Ascending aorta (tissue), 2 donors: ENCODE results near the gene RAPGEF4. TPM values are rescaled to one million over a fixed set of nuclear protein-coding genes. Genes with fewer than 3 reads are reported as not detected.

ENCODE experiments used
- DNase-seq, 2 donors: peaks; one replicate each; pipeline ENCODE4 v3.0.0-alpha.2; 2019; ENCODE audit warnings: low spot score in 2 of 2
- H3K27ac ChIP-seq, 2 donors: fragments of 200-600 bp; sonication (generic); one replicate each; pipeline ENCODE4 v1.5.1; 2016 to 2017; ENCODE audit warnings: mild to moderate bottlenecking in 1 of 2
- H3K27me3 ChIP-seq: fragments of 200-600 bp; sonication (generic); one replicate; pipeline ENCODE4 v1.5.1; 2017
- H3K36me3 ChIP-seq, 2 donors: fragments of 200-600 bp; sonication (generic); one replicate each; pipeline ENCODE4 v1.5.1; 2016
- H3K4me1 ChIP-seq, 2 donors: fragments of 200-600 bp; sonication (generic); one replicate each; pipeline ENCODE4 v1.5.1; 2016 to 2017; ENCODE audit warnings: mild to moderate bottlenecking in 1 of 2
- H3K4me3 ChIP-seq, 2 donors: fragments of 200-600 bp; sonication (generic); one replicate each; pipeline ENCODE4 v1.5.1; 2016 to 2017; ENCODE audit warnings: mild to moderate bottlenecking in 1 of 2
- H3K9me3 ChIP-seq, 2 donors: fragments of 200-600 bp; sonication (generic); one replicate each; pipeline ENCODE4 v1.5.1; 2016
- intact Hi-C: fragments of 100-400 bp; cut with DNase I; formaldehyde crosslinking; loops from one replicate; pipeline ENCODE4 v1.15.1; 2023
- total RNA-seq: library from RNA; depleted of rRNA; stranded (reverse); fragments of >200 nt; gene quantifications from one replicate; pipeline ENCODE4 v1.1.0, GENCODE V29; 2016
- TF ChIP-seq, protein P1 (sequence below), 3 experiments: fragments of 200-600 bp in 2 of 3; fragments of 450-650 bp in 1 of 3; sonication (generic) in 2 of 3; IDR thresholded peaks; one replicate each; pipeline ENCODE4 v1.5.1; 2016 to 2019; ENCODE audit warnings: antibody characterized with exemption in 3 of 3, mild to moderate bottlenecking in 1 of 3, moderate library complexity in 1 of 3

RAPGEF4 gene
- total RNA-seq, 1 donor from 2014 or later = 79.9 TPM

DNA sequence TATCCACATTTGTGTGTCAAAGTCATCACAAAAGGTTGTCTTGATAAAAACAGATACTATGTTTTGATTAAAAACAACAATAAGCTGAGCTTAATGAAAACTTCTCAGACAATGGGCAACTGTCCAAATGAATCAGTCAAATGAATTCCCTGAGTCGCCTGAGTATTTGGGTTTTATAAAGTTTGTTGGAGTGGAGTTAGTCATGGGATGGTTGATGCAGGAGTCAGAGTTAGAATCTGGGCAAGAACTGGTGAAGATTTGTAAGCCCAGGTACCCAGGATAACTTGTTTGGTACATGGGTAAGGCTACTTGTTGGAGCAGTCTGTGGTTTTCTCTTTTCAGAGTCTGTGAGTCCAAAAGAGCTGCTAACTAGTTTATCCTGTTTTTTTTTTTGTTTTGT lies 34.4 kb upstream of the RAPGEF4 start:
- Histone ChIP-seq H3K27me3 (no peaks in the 10 kb centered on the region), H3K4me3 (no peak overlapping the region), H3K36me3 (no peaks in the 10 kb centered on the region), H3K27ac (no peak overlapping the region), H3K4me1 (no peaks in the 10 kb centered on the region), H3K9me3 (no peaks in the 10 kb centered on the region)
- intact Hi-C loops = no loop called here
- no peak for DNase-seq
- TF ChIP-seq, protein P1, sequence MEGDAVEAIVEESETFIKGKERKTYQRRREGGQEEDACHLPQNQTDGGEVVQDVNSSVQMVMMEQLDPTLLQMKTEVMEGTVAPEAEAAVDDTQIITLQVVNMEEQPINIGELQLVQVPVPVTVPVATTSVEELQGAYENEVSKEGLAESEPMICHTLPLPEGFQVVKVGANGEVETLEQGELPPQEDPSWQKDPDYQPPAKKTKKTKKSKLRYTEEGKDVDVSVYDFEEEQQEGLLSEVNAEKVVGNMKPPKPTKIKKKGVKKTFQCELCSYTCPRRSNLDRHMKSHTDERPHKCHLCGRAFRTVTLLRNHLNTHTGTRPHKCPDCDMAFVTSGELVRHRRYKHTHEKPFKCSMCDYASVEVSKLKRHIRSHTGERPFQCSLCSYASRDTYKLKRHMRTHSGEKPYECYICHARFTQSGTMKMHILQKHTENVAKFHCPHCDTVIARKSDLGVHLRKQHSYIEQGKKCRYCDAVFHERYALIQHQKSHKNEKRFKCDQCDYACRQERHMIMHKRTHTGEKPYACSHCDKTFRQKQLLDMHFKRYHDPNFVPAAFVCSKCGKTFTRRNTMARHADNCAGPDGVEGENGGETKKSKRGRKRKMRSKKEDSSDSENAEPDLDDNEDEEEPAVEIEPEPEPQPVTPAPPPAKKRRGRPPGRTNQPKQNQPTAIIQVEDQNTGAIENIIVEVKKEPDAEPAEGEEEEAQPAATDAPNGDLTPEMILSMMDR (IDR thresholded peaks at IDR 0.05) = no peak

- Histone ChIP-seq H3K4me1 (no peaks in the 10 kb centered on the region), H3K36me3 (no peaks in the 10 kb centered on the region), H3K27me3 (no peaks in the 10 kb centered on the region), H3K4me3 (no peak overlapping the region), H3K27ac (no peak overlapping the region), H3K9me3 (no peaks in the 10 kb centered on the region)
- intact Hi-C loops = no loop called here
- no peak for DNase-seq
- TF ChIP-seq, protein P1 (IDR thresholded peaks at IDR 0.05) = no peak
Measured at GRCh38 chr2:172702451-172702850, 33.2 kb upstream of the RAPGEF4 start.

- intact Hi-C loops = no loop called here
- H3K4me1 ChIP-seq = no peaks in the 10 kb centered on the region
- DNase-seq = no peak
- H3K36me3 ChIP-seq = no peaks in the 10 kb centered on the region
- H3K9me3 ChIP-seq = no peaks in the 10 kb centered on the region
- no peak overlapping the region for H3K27ac ChIP-seq
- no peak overlapping the region for H3K4me3 ChIP-seq
- H3K27me3 ChIP-seq = no peaks in the 10 kb centered on the region
- TF ChIP-seq, protein P1 (IDR thresholded peaks at IDR 0.05) = peak in 2 of 3 experiments; percentile 30 to 42
Measured at GRCh38 chr2:172704072-172704936, 31.3 kb upstream of the RAPGEF4 start.

- Histone ChIP-seq H3K9me3 (no peaks in the 10 kb centered on the region), H3K4me3 (no peak overlapping the region), H3K27me3 (no peaks in the 10 kb centered on the region), H3K4me1 (no peaks in the 10 kb centered on the region), H3K27ac (no peak overlapping the region), H3K36me3 (no peaks in the 10 kb centered on the region)
- intact Hi-C loops = no loop called here
- no peak for DNase-seq
- TF ChIP-seq, protein P1 (IDR thresholded peaks at IDR 0.05) = no peak
Measured at GRCh38 chr2:172705352-172705751, 30.3 kb upstream of the RAPGEF4 start.

- Histone ChIP-seq H3K9me3 (no peaks in the 10 kb centered on the region), H3K36me3 (no peaks in the 10 kb centered on the region), H3K4me1 (no peaks in the 10 kb centered on the region), H3K4me3 (no peak overlapping the region), H3K27ac (no peak overlapping the region), H3K27me3 (no peaks in the 10 kb centered on the region)
- TF ChIP-seq, protein P1 (IDR thresholded peaks at IDR 0.05) = no peak
- DNase-seq = no peak
- intact Hi-C loops = no loop called here
Measured at GRCh38 chr2:172708247-172708646, 27.4 kb upstream of the RAPGEF4 start.
